ENCODE data around the gene S1PR4. TPM values are rescaled to one million over a fixed set of nuclear protein-coding genes. Genes with fewer than 3 reads are reported as not detected.
"Not testable (repeated sequence)": the region's sequence is repeated elsewhere in the genome, so short reads cannot be mapped to it uniquely, and the experiment has no call there.

The S1PR4 gene
- total and polyA plus RNA-seq, 4 experiments from 2014 or later, result 231 to 503 (median 341) TPM

- intact Hi-C loops (cut with micrococcal nuclease), result no loop called here
- POLR2A ChIA-PET (ENCODE audit: partially characterized antibody), result no interaction called here
These were observed 30.0 kb downstream of the S1PR4 start for GRCh38 chr19:3208317-3209207.

DNA sequence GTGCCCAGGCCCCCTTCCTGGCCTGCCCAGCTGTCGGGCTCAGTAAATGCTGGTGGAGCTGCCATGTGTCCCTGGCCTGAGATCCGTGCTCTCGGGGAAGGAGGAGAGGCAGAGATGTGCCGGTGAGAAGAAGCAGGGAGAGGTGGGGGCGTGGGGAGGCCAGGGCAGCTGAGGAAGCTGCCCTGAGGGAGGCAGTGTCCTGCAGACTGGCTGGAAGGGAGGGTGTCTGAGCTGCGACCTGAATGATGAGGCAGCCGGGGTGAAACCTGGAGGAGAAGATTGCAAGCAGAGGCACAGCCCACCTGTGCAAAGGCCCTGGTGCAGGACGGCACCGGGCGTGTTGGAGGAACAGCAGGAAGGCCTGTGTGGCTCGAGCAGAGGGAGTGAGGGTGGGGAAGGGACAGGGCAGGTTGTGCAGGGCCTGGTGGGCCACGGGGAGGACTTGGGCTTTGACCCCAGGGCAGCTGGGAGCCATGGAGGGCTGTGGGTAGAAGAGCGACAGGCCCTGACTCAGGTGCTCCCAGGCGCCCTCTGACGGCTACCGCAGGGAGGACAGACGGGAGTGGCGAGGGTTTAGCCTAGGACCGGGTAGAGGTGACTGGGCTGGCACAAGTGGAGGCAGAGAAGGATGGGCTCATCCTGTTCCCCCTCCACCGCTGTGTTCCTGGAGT lies 31.9 kb downstream of the S1PR4 start:
- Histone ChIP-seq H3K4me1 (ENCODE audit: insufficient read depth, low read length) (no peaks in the 10 kb centered on the region), H3K9me3 (ENCODE audit: control insufficient read depth in 1 of 2, low read length in 2 of 2) (no peaks in the 10 kb centered on the region), H3K27ac (ENCODE audit: low read depth, low read length) (no peak overlapping the region), H3K27me3 (ENCODE audit: insufficient read depth, low read length) (no peaks in the 10 kb centered on the region), H3K36me3 (ENCODE audit: insufficient read depth, low read length) (peaks cover 5% of the 10 kb centered on the region), H3K4me3 (ENCODE audit: low read length in 2 of 2) (no peak overlapping the region)
- peak; percentile 56 to 67 (median 58) for DNase-seq
- CTCF ChIA-PET (ENCODE audit: partially characterized antibody), result interaction anchor here (0.9 to 1.9 kb wide), 5 partner anchors 9 to 248 kb away, joined by 3 to 7 read pairs (median 3); no protein-coding TSS in a partner anchor
- Mint-ChIP-seq H3K27ac (peak overlapping the region in 4 of 7 donors; percentile 16 to 84 (median 30)), H3K9me3 (no peaks in the 10 kb centered on the region), H3K27me3 (no peaks in the 10 kb centered on the region), H3K36me3 (peaks cover 0 to 12% of the 10 kb centered on the region in 2 donors), H3K4me1 (peaks cover 0 to 10% (median 4%) of the 10 kb centered on the region in 4 donors), H3K4me3 (no peak overlapping the region)
- intact Hi-C loops (cut with micrococcal nuclease), result loop anchor here (1.0 kb wide), 2 partner anchors 81 to 248 kb away; no protein-coding TSS in a partner anchor
- POLR2A ChIA-PET (ENCODE audit: partially characterized antibody), result interaction anchor here (0.6 to 2.1 kb wide), 5 partner anchors 24 to 259 kb away, joined by 3 to 6 read pairs (median 3); partner anchors contain the start of gene NCLN

More at GRCh38 chr19:3208317-3209207, 30.0 kb downstream of the S1PR4 start:
- Mint-ChIP-seq H3K9me3 (no peaks in the 10 kb centered on the region), H3K4me1 (peaks cover 0 to 10% (median 4%) of the 10 kb centered on the region in 4 donors), H3K27ac (no peak overlapping the region), H3K36me3 (peaks cover 0 to 15% of the 10 kb centered on the region in 2 donors), H3K27me3 (no peaks in the 10 kb centered on the region), H3K4me3 (no peak overlapping the region)
- Histone ChIP-seq H3K36me3 (ENCODE audit: insufficient read depth, low read length) (peaks cover 5% of the 10 kb centered on the region), H3K4me1 (ENCODE audit: insufficient read depth, low read length) (no peaks in the 10 kb centered on the region), H3K27me3 (ENCODE audit: insufficient read depth, low read length) (no peaks in the 10 kb centered on the region), H3K27ac (ENCODE audit: low read depth, low read length) (no peak overlapping the region), H3K9me3 (ENCODE audit: control insufficient read depth in 1 of 2, low read length in 2 of 2) (no peaks in the 10 kb centered on the region), H3K4me3 (ENCODE audit: low read length in 2 of 2) (no peak overlapping the region)
- DNase-seq, result no peak
- CTCF ChIA-PET (ENCODE audit: partially characterized antibody), result interaction anchor here (1.3 kb wide), 1 partner anchor 133 kb away, joined by 3 read pairs; no protein-coding TSS in a partner anchor

GRCh38 chr19:3211191-3211590 lies 32.6 kb downstream of the S1PR4 start:
- CTCF ChIA-PET (ENCODE audit: partially characterized antibody), result interaction anchor here (1.0 to 1.9 kb wide), 4 partner anchors 19 to 260 kb away, joined by 3 to 7 read pairs (median 3); no protein-coding TSS in a partner anchor
- POLR2A ChIA-PET (ENCODE audit: partially characterized antibody), result interaction anchor here (1.4 to 2.1 kb wide), 3 partner anchors 25 to 260 kb away, joined by 3 to 6 read pairs (median 4); partner anchors contain the start of gene NCLN
- no peak for DNase-seq
- Histone ChIP-seq H3K27me3 (ENCODE audit: insufficient read depth, low read length) (no peaks in the 10 kb centered on the region), H3K4me3 (ENCODE audit: low read length in 2 of 2) (no peak overlapping the region), H3K4me1 (ENCODE audit: insufficient read depth, low read length) (no peaks in the 10 kb centered on the region), H3K27ac (ENCODE audit: low read depth, low read length) (no peak overlapping the region), H3K36me3 (ENCODE audit: insufficient read depth, low read length) (peaks cover 5% of the 10 kb centered on the region), H3K9me3 (ENCODE audit: control insufficient read depth in 1 of 2, low read length in 2 of 2) (no peaks in the 10 kb centered on the region)
- H3K9me3 Mint-ChIP-seq, result no peaks in the 10 kb centered on the region
- no peak overlapping the region for H3K4me3 Mint-ChIP-seq
- intact Hi-C loops (cut with micrococcal nuclease), result no loop called here
- peaks cover 0 to 10% (median 4%) of the 10 kb centered on the region in 4 donors for H3K4me1 Mint-ChIP-seq
- no peaks in the 10 kb centered on the region for H3K27me3 Mint-ChIP-seq
- peak overlapping the region in 1 of 7 donors; percentile 16 for H3K27ac Mint-ChIP-seq
- peaks cover 0 to 11% of the 10 kb centered on the region in 2 donors for H3K36me3 Mint-ChIP-seq

DNA sequence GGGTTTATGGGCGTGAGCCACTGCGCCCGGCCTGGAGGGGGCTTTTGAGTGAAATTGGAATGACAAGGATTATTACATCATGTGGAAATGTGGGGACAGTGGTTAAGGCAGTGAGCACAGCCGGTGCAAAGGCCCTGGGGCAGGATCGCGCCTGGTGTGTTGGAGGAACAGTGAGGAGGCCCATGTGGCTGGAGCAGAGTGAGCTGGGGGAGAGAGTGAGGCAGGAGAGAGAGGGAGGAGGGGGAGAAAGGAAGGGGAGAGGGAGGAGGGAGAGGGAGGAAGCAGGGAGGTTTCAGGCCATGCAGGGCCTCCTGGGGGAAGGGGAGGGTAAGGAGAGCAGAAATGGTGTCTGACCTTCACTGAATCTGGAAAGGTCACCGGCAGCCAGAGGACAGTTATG lies 34.6 kb downstream of the S1PR4 start:
- H3K4me1 ChIP-seq (ENCODE audit: insufficient read depth, low read length), result no peaks in the 10 kb centered on the region
- no peak for DNase-seq
- H3K27ac ChIP-seq (ENCODE audit: low read depth, low read length), result no peak overlapping the region
- no peaks in the 10 kb centered on the region for H3K27me3 ChIP-seq (ENCODE audit: insufficient read depth, low read length)
- intact Hi-C loops (cut with micrococcal nuclease), result no loop called here
- Mint-ChIP-seq H3K4me3 (no peak overlapping the region), H3K4me1 (peaks cover 0 to 10% (median 4%) of the 10 kb centered on the region in 4 donors), H3K27ac (no peak overlapping the region), H3K9me3 (peaks cover 0 to 4% (median 0%) of the 10 kb centered on the region in 8 donors), H3K36me3 (peaks cover 0 to 5% of the 10 kb centered on the region in 2 donors), H3K27me3 (no peaks in the 10 kb centered on the region)
- CTCF ChIA-PET (ENCODE audit: partially characterized antibody), result no interaction called here
- POLR2A ChIA-PET (ENCODE audit: partially characterized antibody), result no interaction called here
- no peak overlapping the region for H3K4me3 ChIP-seq (ENCODE audit: low read length in 2 of 2)
- no peaks in the 10 kb centered on the region for H3K9me3 ChIP-seq (ENCODE audit: control insufficient read depth in 1 of 2, low read length in 2 of 2)
- no peaks in the 10 kb centered on the region for H3K36me3 ChIP-seq (ENCODE audit: insufficient read depth, low read length)

GRCh38 chr19:3216874-3217273 lies 38.3 kb downstream of the S1PR4 start:
- Mint-ChIP-seq H3K4me3 (peak overlapping the region in 1 of 8 donors; percentile 31), H3K27me3 (no peaks in the 10 kb centered on the region), H3K9me3 (peaks cover 0 to 4% (median 0%) of the 10 kb centered on the region in 8 donors), H3K27ac (no peak overlapping the region), H3K4me1 (no peaks in the 10 kb centered on the region), H3K36me3 (no peaks in the 10 kb centered on the region)
- H3K27me3 ChIP-seq (ENCODE audit: insufficient read depth, low read length), result no peaks in the 10 kb centered on the region
- H3K4me1 ChIP-seq (ENCODE audit: insufficient read depth, low read length), result no peaks in the 10 kb centered on the region
- intact Hi-C loops (cut with micrococcal nuclease), result no loop called here
- ChIA-PET CTCF (ENCODE audit: partially characterized antibody) (no interaction called here), POLR2A (ENCODE audit: partially characterized antibody) (no interaction called here)
- no peaks in the 10 kb centered on the region for H3K9me3 ChIP-seq (ENCODE audit: control insufficient read depth in 1 of 2, low read length in 2 of 2)
- H3K36me3 ChIP-seq (ENCODE audit: insufficient read depth, low read length), result no peaks in the 10 kb centered on the region
- H3K27ac ChIP-seq (ENCODE audit: low read depth, low read length), result no peak overlapping the region
- no peak for DNase-seq
- H3K4me3 ChIP-seq (ENCODE audit: low read length in 2 of 2), result no peak overlapping the region

DNA sequence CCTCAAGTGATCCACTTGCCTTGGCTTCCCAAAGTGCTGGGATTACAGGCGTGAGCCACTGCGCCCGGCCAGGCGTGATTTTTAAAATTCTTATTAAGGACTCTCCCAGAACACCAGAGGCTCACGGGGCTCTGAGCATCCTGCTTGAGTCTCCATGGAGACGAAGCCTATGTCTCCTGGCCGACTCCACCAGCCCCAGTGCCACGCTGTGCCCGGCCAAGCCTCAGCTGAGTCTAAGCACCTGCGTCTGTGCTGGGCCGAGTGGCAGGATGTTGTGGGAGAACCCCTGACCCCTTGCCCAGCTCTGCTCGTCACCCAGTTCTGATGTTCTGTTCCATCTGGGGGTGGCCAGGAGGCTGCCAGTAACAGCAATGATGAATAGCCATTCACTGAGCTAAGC lies 42.0 kb downstream of the S1PR4 start:
- Mint-ChIP-seq H3K4me1 (peaks cover 0 to 1% (median 0%) of the 10 kb centered on the region in 4 donors), H3K27me3 (peaks cover 2 to 4% of the 10 kb centered on the region in 2 donors), H3K27ac (no peak overlapping the region), H3K9me3 (peaks cover 0 to 4% (median 0%) of the 10 kb centered on the region in 8 donors), H3K36me3 (no peaks in the 10 kb centered on the region), H3K4me3 (no peak overlapping the region)
- H3K4me1 ChIP-seq (ENCODE audit: insufficient read depth, low read length), result no peaks in the 10 kb centered on the region
- no peak for DNase-seq
- CTCF ChIA-PET (ENCODE audit: partially characterized antibody), result interaction anchor here (1.6 kb wide), 1 partner anchor 10 kb away, joined by 4 read pairs; no protein-coding TSS in a partner anchor
- POLR2A ChIA-PET (ENCODE audit: partially characterized antibody), result no interaction called here
- H3K27ac ChIP-seq (ENCODE audit: low read depth, low read length), result no peak overlapping the region
- intact Hi-C loops (cut with micrococcal nuclease), result no loop called here
- no peaks in the 10 kb centered on the region for H3K27me3 ChIP-seq (ENCODE audit: insufficient read depth, low read length)
- no peak overlapping the region for H3K4me3 ChIP-seq (ENCODE audit: low read length in 2 of 2)
- no peaks in the 10 kb centered on the region for H3K9me3 ChIP-seq (ENCODE audit: control insufficient read depth in 1 of 2, low read length in 2 of 2)
- no peaks in the 10 kb centered on the region for H3K36me3 ChIP-seq (ENCODE audit: insufficient read depth, low read length)

DNA sequence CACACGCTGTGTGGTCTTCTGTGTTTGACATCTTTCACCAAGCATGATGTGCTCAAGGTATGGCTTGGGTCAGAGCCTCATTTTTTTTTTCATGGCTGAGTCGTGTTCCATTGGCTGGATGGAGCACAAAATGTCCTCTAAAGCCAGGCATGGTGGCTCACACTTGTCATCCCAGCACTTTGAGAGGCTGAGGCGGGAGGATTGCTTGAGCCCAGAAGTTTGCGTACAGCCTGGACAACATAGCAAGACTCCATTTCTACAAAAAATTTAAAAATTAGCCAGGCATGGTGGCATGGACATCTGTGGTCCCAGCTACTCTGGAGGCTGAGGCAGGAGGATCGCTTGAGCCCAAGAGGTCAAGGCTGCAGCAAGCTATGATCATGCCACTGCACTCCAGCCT lies 43.0 kb downstream of the S1PR4 start:
- H3K36me3 ChIP-seq (ENCODE audit: insufficient read depth, low read length); POLR2A ChIA-PET (ENCODE audit: partially characterized antibody); H3K4me1 ChIP-seq (ENCODE audit: insufficient read depth, low read length); H3K27ac ChIP-seq (ENCODE audit: low read depth, low read length); DNase-seq; H3K9me3 Mint-ChIP-seq; H3K36me3 Mint-ChIP-seq; H3K9me3 ChIP-seq (ENCODE audit: control insufficient read depth in 1 of 2, low read length in 2 of 2); H3K4me1 Mint-ChIP-seq; H3K27me3 ChIP-seq (ENCODE audit: insufficient read depth, low read length); H3K4me3 Mint-ChIP-seq; intact Hi-C loops (cut with micrococcal nuclease); H3K27me3 Mint-ChIP-seq; H3K4me3 ChIP-seq (ENCODE audit: low read length in 2 of 2): not testable (repeated sequence)
- peak overlapping the region in 1 of 7 donors; percentile 68 for H3K27ac Mint-ChIP-seq
- CTCF ChIA-PET (ENCODE audit: partially characterized antibody), result interaction anchor here (0.6 to 0.7 kb wide), 2 partner anchors 113 to 210 kb away, joined by 3 read pairs; no protein-coding TSS in a partner anchor

Measured in CD4-positive, alpha-beta memory T cell (primary cell).